ENCODE data around the gene MAN1A1. TPM values are rescaled to one million over a fixed set of nuclear protein-coding genes. Genes with fewer than 3 reads are reported as not detected.

The MAN1A1 gene
- total and polyA plus RNA-seq, 2 of the 8 experiments (the other 6 are each of a cell fraction or from before 2014, with no cell fraction given): 1.8 to 5.4 TPM

- no peak overlapping the region for H2BK5ac ChIP-seq (ENCODE audit: low read depth, low read length)
- H4K91ac ChIP-seq (replicated peaks; ENCODE audit: insufficient read length, low read length): no peak overlapping the region
- no peak overlapping the region for H3K18ac ChIP-seq (ENCODE audit: extremely low read depth, low read length)
- H3K23me2 ChIP-seq (ENCODE audit: low read depth, low read length): no peaks in the 10 kb centered on the region
- no peak overlapping the region for H3K56ac ChIP-seq (replicated peaks; ENCODE audit: insufficient read length, low read depth, low read length)
- no peak overlapping the region for H4K5ac ChIP-seq (ENCODE audit: insufficient read length, low read depth, low read length)
- no peak overlapping the region for H3K4me2 ChIP-seq (ENCODE audit: insufficient read depth in 1 of 2, low read depth in 2 of 2, low read length in 2 of 2)
- H2BK12ac ChIP-seq (ENCODE audit: low read depth, low read length): no peak overlapping the region
- H3K79me2 ChIP-seq (ENCODE audit: control insufficient read depth in 1 of 2, insufficient read depth in 2 of 2, low read length in 2 of 2): no peaks in the 10 kb centered on the region
- H3K9me3 ChIP-seq (ENCODE audit: insufficient read depth in 2 of 2, low read depth in 1 of 2, low read length in 1 of 2): no peaks in the 10 kb centered on the region
- FAIRE-seq (no peak), DNase-seq (ENCODE audit: low read depth in 1 of 2, low spot score in 2 of 2) (no peak)
- H2BK15ac ChIP-seq (ENCODE audit: low read length): no peak overlapping the region
- H4K20me1 ChIP-seq (replicated peaks in 1 of 2; ENCODE audit: control insufficient read depth in 1 of 2, insufficient read depth in 2 of 2, low read length in 2 of 2): no peaks in the 10 kb centered on the region
- H3K14ac ChIP-seq (ENCODE audit: insufficient read length): no peak overlapping the region
- H3K23ac ChIP-seq (ENCODE audit: insufficient read length): no peak overlapping the region
- H2AFZ ChIP-seq (ENCODE audit: low read length): no peak overlapping the region
- H3K79me1 ChIP-seq (ENCODE audit: low read depth, low read length): no peaks in the 10 kb centered on the region
- H4K8ac ChIP-seq (ENCODE audit: extremely low read depth, insufficient read depth, low read length): no peak overlapping the region
- no peak overlapping the region for H3K9ac ChIP-seq (replicated peaks in 1 of 4; ENCODE audit: extremely low read depth in 1 of 4, low read depth in 3 of 4, low read length in 3 of 4)
- ChIA-PET POLR2A (ENCODE audit: partially characterized antibody) (no interaction called here), CTCF (ENCODE audit: partially characterized antibody) (interaction anchor here (0.7 to 0.9 kb wide), 3 partner anchors 8 to 444 kb away, joined by 3 to 4 read pairs (median 4); no protein-coding TSS in a partner anchor)
- no peak overlapping the region for H2BK120ac ChIP-seq (replicated peaks; ENCODE audit: low read depth, low read length)
- H3K4me1 ChIP-seq (replicated peaks in 1 of 4; ENCODE audit: control insufficient read depth in 3 of 4, insufficient read depth in 4 of 4, low read length in 3 of 4): no peaks in the 10 kb centered on the region
- H3K4me3 ChIP-seq (ENCODE audit: extremely low read depth in 1 of 4, insufficient read depth in 2 of 4, low read depth in 3 of 4, low read length in 4 of 4): no peak overlapping the region
- no peak overlapping the region for H3K27ac ChIP-seq (ENCODE audit: low read depth, low read length)
- H3K36me3 ChIP-seq (ENCODE audit: control insufficient read depth in 2 of 4, insufficient read depth in 4 of 4, low read length in 3 of 4): no peaks in the 10 kb centered on the region
- 92% methylated on average over 1 of the region's 1 CpG; no CpG with 5 or more reads in 1 of the 2 experiments for WGBS, 2 experiments (ENCODE audit: extremely low coverage in 1 of 2, insufficient coverage in 1 of 2, insufficient read length in 1 of 2, insufficient replicate concordance in 2 of 2, low coverage in 1 of 2, low lambda C conversion rate in 2 of 2, missing lambda C conversion rate in 1 of 2)
- no peak overlapping the region for H3K4ac ChIP-seq (replicated peaks; ENCODE audit: insufficient read length, low read depth, low read length)
- H3K27me3 ChIP-seq (replicated peaks in 1 of 4; ENCODE audit: control insufficient read depth in 3 of 4, extremely low read depth in 1 of 4, insufficient read depth in 3 of 4, low read length in 3 of 4): no peaks in the 10 kb centered on the region
- H2AK5ac ChIP-seq (ENCODE audit: low read depth, low read length): no peak overlapping the region
- no peak overlapping the region for H2BK20ac ChIP-seq (ENCODE audit: low read length)
- TF ChIP-seq CBX5 (IDR thresholded peaks at IDR 0.05; ENCODE audit: low read depth, low read length): no peak
- TF ChIP-seq BACH1 (IDR thresholded peaks at IDR 0.05; ENCODE audit: low read length): no peak
- no peak for TF ChIP-seq RFX5 (IDR thresholded peaks at IDR 0.05; ENCODE audit: borderline replicate concordance, low read depth, low read length)
- TF ChIP-seq CEBPB (IDR thresholded peaks at IDR 0.05; ENCODE audit: low read depth, low read length): no peak
- no peak for TF ChIP-seq TEAD4 (IDR thresholded peaks at IDR 0.05; ENCODE audit: low read depth, low read length)
- TF ChIP-seq TCF12 (IDR thresholded peaks at IDR 0.05; ENCODE audit: low read depth, low read length): no peak
- no peak for TF ChIP-seq SIN3A (conservative IDR thresholded peaks at IDR 0.05 in 1 of 2, IDR thresholded peaks at IDR 0.05 in 1 of 2; ENCODE audit: low read depth in 1 of 2, low read length in 2 of 2)
- no peak for TF ChIP-seq CREB1 (IDR thresholded peaks at IDR 0.05)
- no peak for TF ChIP-seq SP1 (IDR thresholded peaks at IDR 0.05; ENCODE audit: low read depth, low read length)
- no peak for TF ChIP-seq ASH2L (IDR thresholded peaks at IDR 0.05; ENCODE audit: low read length)
- no peak for TF ChIP-seq EP300 (IDR thresholded peaks at IDR 0.05; ENCODE audit: borderline replicate concordance in 1 of 2, low read depth in 2 of 2, low read length in 2 of 2)
Observed at GRCh38 chr6:119181046-119181445, 168.5 kb downstream of the MAN1A1 start.
